AG04449 (cell line): Measurements from ENCODE around the gene TBC1D3B.
"Not testable (repeated sequence)": the region's sequence is repeated elsewhere in the genome, so short reads cannot be mapped to it uniquely, and the experiment has no call there.

Experiments used
- CTCF ChIA-PET: fragments of 350-600 bp; formaldehyde crosslinking; extraction: SDS; loops from one replicate; lab custom pipeline; 2021; ENCODE audit warnings: antibody characterized with exemption; lab: Yijun Ruan, JAX
- POLR2A ChIA-PET: fragments of 400-600, 350-600 bp; formaldehyde crosslinking; extraction: SDS; loops from one replicate; lab custom pipeline; 2020; ENCODE audit warnings: antibody characterized with exemption, inconsistent platforms; lab: Yijun Ruan, JAX
- DNase-seq: peaks from one replicate; pipeline ENCODE4 v3.0.0-alpha.2; 2010; ENCODE audit warnings: low read depth, low spot score
- H3K4me3 ChIP-seq: 2 replicates; pipeline ENCODE4 v1.5.1; 2011; ENCODE audit warnings: low read depth, mild to moderate bottlenecking, control low read depth, low read length
- TF ChIP-seq, protein P1 (sequence below): IDR thresholded peaks from one replicate; pipeline ENCODE4 v1.5.1; 2011; ENCODE audit warnings: mild to moderate bottlenecking, moderate library complexity, low read length, control low read depth, inconsistent platforms; ENCODE audit not compliant: insufficient read depth; ENCODE audit errors: missing control alignments

TBC1D3B gene

DNA sequence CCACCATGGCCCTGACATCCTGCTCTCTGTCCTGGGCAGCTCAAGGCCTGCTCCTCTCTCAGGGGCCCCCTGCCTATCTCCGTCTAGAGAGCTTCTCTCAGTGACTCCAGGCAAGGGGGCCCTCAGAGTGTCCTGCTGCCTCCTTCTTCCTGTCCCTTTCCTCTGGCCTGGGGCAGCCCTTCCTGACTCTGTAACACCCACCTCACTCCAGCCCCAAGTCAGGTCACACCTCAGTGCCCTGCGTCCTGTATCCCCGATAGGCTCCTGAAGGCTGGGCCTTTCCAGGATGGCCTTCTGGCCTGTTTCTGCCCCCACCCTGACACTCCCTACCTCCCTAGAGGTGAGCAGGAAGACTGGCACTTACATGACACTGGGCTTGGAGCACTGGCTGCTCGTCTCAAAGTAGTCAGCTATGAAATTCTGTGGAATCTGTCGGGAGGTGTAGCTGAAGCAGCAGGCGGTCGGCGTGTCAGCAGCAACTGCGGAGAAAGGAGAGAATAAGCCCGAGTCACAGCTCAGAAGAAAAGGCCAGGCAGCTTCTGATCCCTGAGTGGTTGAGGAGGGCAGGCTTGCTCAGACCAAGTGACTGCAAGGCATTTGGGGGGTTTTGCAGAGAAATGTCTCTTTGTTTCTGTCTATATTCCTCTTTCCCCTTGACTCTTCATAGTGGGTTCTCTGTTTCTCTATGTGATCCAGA is 19.1 kb upstream of the TBC1D3B start:
- TF ChIP-seq, protein P1, sequence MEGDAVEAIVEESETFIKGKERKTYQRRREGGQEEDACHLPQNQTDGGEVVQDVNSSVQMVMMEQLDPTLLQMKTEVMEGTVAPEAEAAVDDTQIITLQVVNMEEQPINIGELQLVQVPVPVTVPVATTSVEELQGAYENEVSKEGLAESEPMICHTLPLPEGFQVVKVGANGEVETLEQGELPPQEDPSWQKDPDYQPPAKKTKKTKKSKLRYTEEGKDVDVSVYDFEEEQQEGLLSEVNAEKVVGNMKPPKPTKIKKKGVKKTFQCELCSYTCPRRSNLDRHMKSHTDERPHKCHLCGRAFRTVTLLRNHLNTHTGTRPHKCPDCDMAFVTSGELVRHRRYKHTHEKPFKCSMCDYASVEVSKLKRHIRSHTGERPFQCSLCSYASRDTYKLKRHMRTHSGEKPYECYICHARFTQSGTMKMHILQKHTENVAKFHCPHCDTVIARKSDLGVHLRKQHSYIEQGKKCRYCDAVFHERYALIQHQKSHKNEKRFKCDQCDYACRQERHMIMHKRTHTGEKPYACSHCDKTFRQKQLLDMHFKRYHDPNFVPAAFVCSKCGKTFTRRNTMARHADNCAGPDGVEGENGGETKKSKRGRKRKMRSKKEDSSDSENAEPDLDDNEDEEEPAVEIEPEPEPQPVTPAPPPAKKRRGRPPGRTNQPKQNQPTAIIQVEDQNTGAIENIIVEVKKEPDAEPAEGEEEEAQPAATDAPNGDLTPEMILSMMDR = no peak
- no peak overlapping the region for H3K4me3 ChIP-seq
- POLR2A ChIA-PET = interaction anchor here (1.4 kb wide), 1 partner anchor 13 kb away, joined by 11 read pairs; no protein-coding TSS in a partner anchor
- CTCF ChIA-PET = interaction anchor here (2.3 kb wide), 1 partner anchor 47 kb away, joined by 7 read pairs; no protein-coding TSS in a partner anchor
- no peak for DNase-seq

DNA sequence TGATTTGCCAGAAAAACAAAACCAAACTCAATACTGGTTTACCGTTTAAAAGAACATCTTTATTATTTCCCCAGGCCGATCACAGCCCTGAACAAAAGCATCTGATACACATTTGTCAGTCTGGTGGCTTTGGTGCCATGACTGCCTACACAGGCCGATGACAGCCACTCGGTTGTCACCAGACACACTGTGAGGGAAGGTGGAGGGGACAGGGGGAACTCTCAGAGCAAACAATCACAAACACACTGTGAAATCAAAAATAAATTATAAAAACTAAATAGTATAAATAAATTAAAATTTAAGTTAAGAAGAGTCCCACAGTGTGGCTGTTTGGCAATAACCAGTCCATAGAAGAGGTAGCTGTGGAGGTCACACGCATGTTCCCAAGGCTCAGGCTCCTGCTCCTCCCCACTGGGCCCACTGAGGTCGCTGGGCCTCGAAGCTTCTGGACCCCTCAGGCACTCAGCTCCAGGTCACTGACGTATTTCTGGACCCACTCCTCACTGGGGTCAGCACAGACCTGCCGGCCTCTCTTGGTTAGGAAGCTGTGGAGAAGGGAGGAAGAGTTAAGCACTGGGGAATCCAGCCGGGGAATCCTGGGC is 18.5 kb upstream of the TBC1D3B start:
- CTCF ChIA-PET = interaction anchor here (2.3 kb wide), 1 partner anchor 46 kb away, joined by 7 read pairs; no protein-coding TSS in a partner anchor
- H3K4me3 ChIP-seq, DNase-seq: not testable (repeated sequence)
- POLR2A ChIA-PET = interaction anchor here (1.4 kb wide), 1 partner anchor 12 kb away, joined by 11 read pairs; no protein-coding TSS in a partner anchor

DNA sequence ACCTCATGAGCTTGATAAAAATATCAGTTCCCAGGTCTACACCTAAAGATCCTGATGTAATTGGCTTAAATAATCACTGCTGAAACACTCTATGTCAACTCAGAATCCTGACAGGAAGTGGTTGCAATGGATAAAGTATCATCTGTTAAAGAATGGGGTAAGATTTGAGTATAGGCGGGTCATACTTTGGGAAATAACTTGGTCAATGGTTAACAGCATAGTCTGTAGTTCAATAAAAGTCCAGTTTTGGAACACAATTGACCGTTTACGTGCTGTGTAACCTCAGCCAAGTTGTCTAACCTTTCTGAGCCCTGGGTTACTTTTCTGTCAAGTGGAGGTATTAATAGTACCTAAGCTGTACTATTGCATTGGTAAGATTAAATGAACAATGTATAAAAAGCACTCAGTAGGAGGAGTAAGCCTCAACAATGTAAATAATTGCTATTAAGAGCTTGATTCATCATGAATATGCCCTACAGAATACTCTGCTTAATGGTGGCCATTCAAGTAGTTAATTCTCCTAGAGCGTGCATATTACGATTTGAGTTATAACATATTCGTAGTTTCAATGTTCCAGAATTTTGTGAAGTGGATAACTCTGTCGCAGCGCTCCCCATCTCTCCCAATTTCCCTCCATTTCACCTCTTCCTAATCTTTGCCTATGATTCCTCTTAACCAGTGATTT is 17.9 kb upstream of the TBC1D3B start:
- H3K4me3 ChIP-seq, DNase-seq: not testable (repeated sequence)
- ChIA-PET POLR2A (interaction anchor here (1.4 to 2.9 kb wide), 2 partner anchors 11 kb away, joined by 11 to 17 read pairs; no protein-coding TSS in a partner anchor), CTCF (interaction anchor here (2.2 to 2.3 kb wide), 2 partner anchors 11 to 45 kb away, joined by 7 to 16 read pairs; no protein-coding TSS in a partner anchor)

DNA sequence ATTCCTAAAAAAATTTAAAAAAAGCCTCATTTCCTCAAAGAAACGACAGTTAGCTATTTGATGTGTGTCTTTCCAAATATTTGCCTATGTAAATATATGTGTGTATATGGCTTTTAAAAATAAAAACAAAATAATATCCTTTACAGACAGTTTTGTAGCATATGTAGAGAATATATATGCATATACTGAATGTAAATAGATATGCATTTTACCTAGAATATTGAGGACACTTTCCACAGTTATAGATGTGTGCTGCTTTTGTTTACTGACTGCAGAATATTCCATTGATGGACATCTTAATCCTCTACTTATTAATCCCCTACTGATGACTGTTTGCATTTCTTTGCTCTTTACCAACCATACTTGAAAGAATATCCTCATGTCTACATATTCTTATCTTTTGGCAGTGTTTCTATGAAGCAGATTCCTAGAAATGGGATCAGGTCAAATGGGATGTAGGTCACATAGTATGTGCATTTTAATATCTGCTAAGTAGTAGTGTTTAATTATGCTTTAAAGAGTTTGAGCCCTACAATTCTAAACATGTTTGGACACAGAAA is 16.9 kb upstream of the TBC1D3B start:
- H3K4me3 ChIP-seq = no peak overlapping the region
- DNase-seq = no peak
- TF ChIP-seq, protein P1 = no peak
- CTCF ChIA-PET = interaction anchor here (2.1 to 2.2 kb wide), 2 partner anchors 10 to 43 kb away, joined by 16 to 17 read pairs; no protein-coding TSS in a partner anchor
- POLR2A ChIA-PET = interaction anchor here (2.9 kb wide), 1 partner anchor 10 kb away, joined by 17 read pairs; no protein-coding TSS in a partner anchor

DNA sequence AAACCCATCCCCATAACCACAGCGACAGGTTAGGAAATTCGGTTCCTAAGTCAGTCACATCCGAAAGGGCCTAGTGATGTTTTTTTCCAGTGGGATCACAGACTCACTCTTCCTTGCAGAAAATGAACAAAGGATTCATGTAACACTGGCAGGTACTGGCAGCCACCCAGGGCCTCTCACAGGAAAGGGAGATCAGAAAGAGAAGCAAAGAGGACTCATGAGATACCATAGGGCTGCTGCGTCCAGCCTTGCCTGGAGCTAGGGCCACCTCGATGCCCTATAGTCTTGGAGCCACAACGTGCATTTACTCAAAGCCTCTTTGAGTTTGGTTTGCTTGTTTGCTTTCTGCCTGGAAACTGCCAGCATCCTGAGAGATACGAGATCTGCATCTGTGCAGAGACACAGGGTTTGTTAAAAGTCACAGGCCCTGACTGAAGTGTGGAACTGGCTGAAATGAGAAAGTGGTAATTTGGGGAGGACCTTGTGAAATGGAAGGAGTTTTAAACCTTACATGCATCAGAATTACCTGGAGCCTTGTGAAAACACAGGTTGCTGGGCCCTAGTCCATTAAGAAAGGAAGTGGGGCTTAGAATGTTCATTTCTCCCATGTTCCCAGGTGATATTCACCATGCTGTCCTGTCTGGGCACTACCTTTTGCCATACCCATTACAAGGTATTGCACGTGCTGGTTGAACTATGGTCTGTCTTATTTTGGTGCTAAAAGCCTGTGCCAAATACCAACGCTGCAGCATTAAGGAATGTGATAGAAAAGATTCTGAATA is 14.3 kb upstream of the TBC1D3B start:
- H3K4me3 ChIP-seq, DNase-seq, POLR2A ChIA-PET: not testable (repeated sequence)
- CTCF ChIA-PET = interaction anchor here (2.1 kb wide), 1 partner anchor 40 kb away, joined by 17 read pairs; no protein-coding TSS in a partner anchor

DNA sequence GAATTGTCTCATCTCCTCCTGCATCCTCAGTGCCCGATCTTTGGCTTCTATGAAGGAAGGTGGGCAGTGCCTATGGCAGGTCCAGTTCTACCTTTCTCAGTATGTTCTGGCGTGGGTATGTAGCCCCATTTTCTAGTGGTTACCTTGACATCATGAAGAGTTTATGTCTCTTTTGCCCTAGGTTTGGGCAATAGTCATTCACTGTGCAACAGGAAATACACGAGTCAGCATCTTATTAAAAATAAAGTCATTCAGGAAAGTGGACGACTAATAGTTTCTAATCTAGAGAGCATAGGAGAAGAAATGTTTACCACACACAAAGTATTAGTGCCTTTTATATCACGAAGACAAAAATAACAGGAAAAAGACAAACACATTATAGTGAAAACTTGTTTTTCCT is 13.6 kb upstream of the TBC1D3B start:
- DNase-seq, CTCF ChIA-PET, POLR2A ChIA-PET, H3K4me3 ChIP-seq: not testable (repeated sequence)

DNA sequence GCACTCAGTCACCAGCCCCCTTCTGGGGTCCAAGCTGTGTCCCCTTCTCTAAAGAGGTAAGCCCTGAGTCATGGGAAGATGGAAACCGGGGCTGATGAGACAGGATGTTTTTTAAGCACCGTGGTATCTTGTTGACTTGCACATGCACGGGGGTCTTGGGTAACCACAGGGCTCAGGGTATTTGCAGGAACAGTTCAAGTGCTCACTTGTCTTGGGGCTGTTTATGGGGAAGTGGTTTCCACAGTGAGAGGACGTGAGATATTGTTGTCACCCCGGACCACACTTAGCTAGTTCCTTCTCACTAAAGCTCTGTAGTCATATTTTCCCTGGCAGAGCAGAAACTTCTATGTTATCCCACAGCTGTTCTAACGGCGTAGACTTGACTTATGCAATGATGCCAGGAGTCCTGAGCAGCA is 12.5 kb upstream of the TBC1D3B start:
- ChIA-PET CTCF (no interaction called here), POLR2A (no interaction called here)
- no peak for DNase-seq
- no peak overlapping the region for H3K4me3 ChIP-seq
- TF ChIP-seq, protein P1 = no peak

DNA sequence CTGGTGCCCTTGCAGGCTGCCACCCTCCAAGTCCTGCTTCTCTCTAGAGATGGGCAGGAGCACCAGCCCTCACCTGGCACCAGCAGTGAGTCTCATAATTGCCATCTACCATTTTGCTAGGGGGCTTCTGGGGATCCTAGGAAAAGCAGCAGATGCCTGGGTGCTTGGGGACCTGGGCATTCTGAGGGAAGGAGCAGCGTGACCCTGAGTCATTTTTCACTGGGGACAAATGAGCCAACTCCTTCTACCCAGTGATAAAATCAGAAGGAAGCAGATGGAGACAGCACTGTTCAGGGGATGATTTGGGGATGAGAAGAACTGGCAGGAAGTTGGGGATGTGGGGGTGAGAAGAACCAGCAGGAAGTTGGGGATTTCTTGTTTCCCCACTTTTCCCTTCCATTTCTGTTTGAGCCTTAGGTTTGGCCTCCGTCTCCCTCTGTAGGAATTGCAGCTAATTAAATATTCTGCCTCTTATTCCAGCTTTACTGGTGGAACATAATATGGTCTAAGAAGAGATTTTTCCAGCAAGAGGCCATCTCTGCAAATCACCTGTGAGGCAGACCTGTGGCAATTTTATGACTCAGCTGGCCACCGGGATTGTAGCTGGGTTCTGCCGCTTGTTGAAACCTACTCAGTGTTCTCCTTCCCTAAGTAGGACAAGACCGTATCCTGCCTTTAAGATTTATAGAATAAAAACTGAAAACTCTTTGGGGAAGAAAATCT is 11.7 kb upstream of the TBC1D3B start:
- CTCF ChIA-PET, H3K4me3 ChIP-seq, DNase-seq: not testable (repeated sequence)
- POLR2A ChIA-PET = interaction anchor here (0.6 kb wide), 1 partner anchor 55 kb away, joined by 3 read pairs; no protein-coding TSS in a partner anchor

DNA sequence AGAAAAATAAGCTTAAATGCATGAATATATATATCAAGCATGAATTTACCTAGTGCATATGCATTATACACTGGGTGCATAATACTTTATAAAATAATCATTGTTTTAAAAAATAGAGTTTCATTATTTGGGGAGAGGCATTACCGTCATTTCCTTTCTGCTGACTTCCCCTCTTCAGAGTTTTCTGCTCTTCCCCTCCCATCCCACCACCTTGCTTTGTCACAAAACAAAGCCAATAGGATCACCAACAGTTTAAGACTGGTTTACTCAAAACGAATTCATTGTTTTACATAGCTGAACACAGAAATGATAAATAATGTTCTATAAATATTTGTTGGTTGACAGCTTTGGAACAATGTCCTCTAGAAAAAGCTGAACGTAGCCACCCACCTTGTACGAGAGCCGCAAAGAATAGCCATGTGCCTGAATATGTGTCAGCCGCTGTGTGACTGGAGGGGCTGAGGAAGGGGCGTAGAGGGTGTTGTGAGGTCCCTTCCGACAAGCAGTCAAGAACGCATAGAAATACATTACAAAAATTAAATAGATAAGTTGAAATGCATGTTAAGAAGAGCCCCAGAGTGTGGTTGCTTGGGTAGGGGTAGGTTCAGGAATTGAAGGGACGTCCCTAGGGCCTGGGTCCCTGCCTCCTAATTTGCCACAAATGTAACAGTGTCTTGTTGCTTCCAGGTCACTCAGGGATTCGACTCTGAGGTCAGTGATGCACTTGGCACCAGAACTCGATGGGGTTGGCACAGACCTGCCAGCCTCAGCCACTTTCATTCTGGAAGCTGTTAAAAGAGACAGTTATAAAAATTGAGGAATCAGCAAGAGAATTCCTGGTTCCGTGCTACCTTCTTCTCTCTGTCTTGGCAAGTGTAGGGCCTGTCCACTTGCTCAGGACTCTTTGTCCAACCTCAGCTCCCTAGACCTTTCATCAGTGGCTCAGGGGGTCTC is 10.7 kb upstream of the TBC1D3B start:
- POLR2A ChIA-PET, DNase-seq, H3K4me3 ChIP-seq: not testable (repeated sequence)
- CTCF ChIA-PET = interaction anchor here (1.4 kb wide), 1 partner anchor 38 kb away, joined by 4 read pairs; no protein-coding TSS in a partner anchor
